Bronchial epithelial cell (primary cell): Measurements from ENCODE around the gene C19orf73. TPM values are rescaled to one million over a fixed set of nuclear protein-coding genes. Genes with fewer than 3 reads are reported as not detected.
A peak's percentile ranks its signal among the peaks of the same experiment; 100 is the strongest.

Source experiments
- DNase-seq: peaks from one replicate; pipeline ENCODE4 v3.0.0-alpha.2; 2010; ENCODE audit warnings: low read depth
- FAIRE-seq: peaks from 2 replicates; lab custom pipeline; 2011; peaks lifted over from hg19 to GRCh38; lab: Jason Lieb, UNC
- H3K27me3 ChIP-seq: 2 replicates; pipeline ENCODE4 v1.5.1; 2011; ENCODE audit warnings: low read length; ENCODE audit not compliant: control insufficient read depth, insufficient read depth
- H3K36me3 ChIP-seq: 2 replicates; pipeline ENCODE4 v1.5.1; 2011; ENCODE audit warnings: low read length; ENCODE audit not compliant: control insufficient read depth, insufficient read depth
- H3K4me3 ChIP-seq: 2 replicates; pipeline ENCODE4 v1.5.1; 2011; ENCODE audit warnings: mild to moderate bottlenecking, low read depth, low read length, control low read depth
- CTCF ChIP-seq: IDR thresholded peaks from 2 replicates; pipeline ENCODE4 v1.5.1; 2011; ENCODE audit warnings: mild to moderate bottlenecking, moderate library complexity, low read length, control low read depth, inconsistent platforms; ENCODE audit not compliant: insufficient read depth, severe bottlenecking
- total RNA-seq: library from RNA; depleted of rRNA; stranded (reverse); fragments of >200 nt; gene quantifications from 2 replicates; pipeline ENCODE4 v1.2.1, GENCODE V29; 2014

C19orf73 gene
- total RNA-seq, 1 donor from 2014 or later, result 0.53 TPM

GRCh38 chr19:49135686-49136085, 16.7 kb upstream of the C19orf73 start:
- Histone ChIP-seq H3K36me3 (no peaks in the 10 kb centered on the region), H3K4me3 (no peak overlapping the region), H3K27me3 (no peaks in the 10 kb centered on the region)
- no peak for TF ChIP-seq CTCF
- no peak for FAIRE-seq
- DNase-seq, result no peak

GRCh38 chr19:49133621-49134454, 14.9 kb upstream of the C19orf73 start:
- FAIRE-seq (no peak), DNase-seq (peak; percentile 75)
- peak; percentile 15 for TF ChIP-seq CTCF
- Histone ChIP-seq H3K27me3 (no peaks in the 10 kb centered on the region), H3K4me3 (peak overlapping the region; percentile 32), H3K36me3 (no peaks in the 10 kb centered on the region)

- FAIRE-seq, result no peak
- DNase-seq, result no peak
- H3K36me3 ChIP-seq, result no peaks in the 10 kb centered on the region
- H3K27me3 ChIP-seq, result no peaks in the 10 kb centered on the region
- peak overlapping the region; percentile 32 for H3K4me3 ChIP-seq
- no peak for TF ChIP-seq CTCF
These were observed 14.1 kb upstream of the C19orf73 start for GRCh38 chr19:49132974-49133609.

GRCh38 chr19:49130325-49130724, 11.4 kb upstream of the C19orf73 start:
- no peaks in the 10 kb centered on the region for H3K36me3 ChIP-seq
- DNase-seq, result no peak
- H3K27me3 ChIP-seq, result no peaks in the 10 kb centered on the region
- TF ChIP-seq CTCF, result no peak
- no peak for FAIRE-seq
- H3K4me3 ChIP-seq, result no peak overlapping the region

- FAIRE-seq, result no peak
- no peaks in the 10 kb centered on the region for H3K27me3 ChIP-seq
- TF ChIP-seq CTCF, result no peak
- no peaks in the 10 kb centered on the region for H3K36me3 ChIP-seq
- DNase-seq, result no peak
- no peak overlapping the region for H3K4me3 ChIP-seq
These were observed 10.3 kb upstream of the C19orf73 start for GRCh38 chr19:49129238-49129583.
